ENCODE measurements around the gene IKBKE.

- no peak for TF ChIP-seq POLR2A (IDR thresholded peaks at IDR 0.05; ENCODE audit: low read depth, low read length)
- TF ChIP-seq POLR2AphosphoS5 (IDR thresholded peaks at IDR 0.05; ENCODE audit: low read depth, low read length), result no peak; the same call in 1 of the 2 replicates
- TF ChIP-seq TAF1 (IDR thresholded peaks at IDR 0.05; ENCODE audit: borderline replicate concordance, low read depth, low read length), result no peak
These were observed 1.1 kb downstream of the IKBKE start for GRCh38 chr1:206471415-206471801.
